Upper lobe of left lung (tissue), 6 donors: ENCODE measurements around the gene ZEB1. TPM values are rescaled to one million over a fixed set of nuclear protein-coding genes. Genes with fewer than 3 reads are reported as not detected.
A peak's percentile ranks its signal among the peaks of the same experiment; 100 is the strongest.

Experiments
- ATAC-seq, 2 donors: fragments of 200-7000 bp; cut with Tn5 transposase; one replicate each; pipeline ENCODE4 v1.9.1; 2022; ENCODE audit warnings: mild to moderate bottlenecking in 2 of 2, moderate library complexity in 2 of 2; ENCODE audit not compliant: low FRiP score in 2 of 2
- DNase-seq, 2 donors: peaks; one replicate each; pipeline ENCODE4 v3.0.0-alpha.2; 2019 to 2020
- H3K27ac ChIP-seq, 4 donors: fragments of 200-600 bp; sonication (generic); one replicate each; pipeline ENCODE4 v1.5.1; 2016 to 2019
- H3K27me3 ChIP-seq, 4 donors: fragments of 200-600 bp; sonication (generic); one replicate each; pipeline ENCODE4 v1.5.1; 2017 to 2019
- H3K36me3 ChIP-seq, 4 donors: fragments of 200-600 bp; sonication (generic); one replicate each; pipeline ENCODE4 v1.5.1; 2016 to 2019
- H3K4me1 ChIP-seq, 4 donors: fragments of 200-600 bp; sonication (generic); one replicate each; pipeline ENCODE4 v1.5.1; 2018 to 2019
- H3K4me3 ChIP-seq, 4 donors: fragments of 200-600 bp; sonication (generic); one replicate each; pipeline ENCODE4 v1.5.1; 2017 to 2019; ENCODE audit warnings: mild to moderate bottlenecking in 2 of 4, moderate library complexity in 1 of 4
- H3K9me3 ChIP-seq, 4 donors: fragments of 200-600 bp; sonication (generic); one replicate each; pipeline ENCODE4 v1.5.1; 2018 to 2019
- CTCF ChIP-seq, 6 experiments: fragments of 450-650 bp in 4 of 6; fragments of 200-600 bp in 2 of 6; sonication (generic) in 2 of 6; IDR thresholded peaks; one replicate each; pipeline ENCODE4 v1.5.1; 2016 to 2019; ENCODE audit warnings: antibody characterized with exemption in 6 of 6
- EP300 ChIP-seq, 4 donors: sonication (generic); formaldehyde crosslinking; IDR thresholded peaks; one replicate each; pipeline ENCODE4 v1.5.1; 2017; ENCODE audit warnings: antibody characterized with exemption in 4 of 4, control low read depth in 2 of 4
- POLR2A ChIP-seq, 4 donors: fragments of 450-650 bp; IDR thresholded peaks; one replicate each; pipeline ENCODE4 v1.5.1; 2016 to 2017; ENCODE audit warnings: antibody characterized with exemption in 4 of 4, mild to moderate bottlenecking in 2 of 4
- POLR2AphosphoS5 ChIP-seq, 2 donors: sonication (generic); formaldehyde crosslinking; IDR thresholded peaks; one replicate each; pipeline ENCODE4 v1.5.1; 2017; ENCODE audit warnings: antibody characterized with exemption in 2 of 2
- WGBS, 2 donors: methylation state at CpG; one replicate each; pipeline ENCODE4 v1.1.5; 2017 to 2018; 5-methylcytosine and 5-hydroxymethylcytosine counted together
- total RNA-seq, 6 donors: library from RNA; depleted of rRNA in 4 of 6; stranded (reverse); fragments of >200 nt in 4 of 6; gene quantifications; one replicate each; pipeline versions ENCODE4 v1.1.0 to v1.2.1, GENCODE V29; 2016 to 2021
- donor health status: DM: no; HTN: no; CAD: no; lungs with moderate emphysema.
- donor health status: DM: no; HTN: yes; CAD: no; lungs with severe emphysema.

ZEB1 gene
- total RNA-seq, 6 donors from 2014 or later, result 17.8 to 46.1 (median 32.6) TPM

- DNase-seq, result no peak
- no peak overlapping the region for H3K27ac ChIP-seq
- H3K9me3 ChIP-seq, result peaks cover 2 to 7% (median 3%) of the 10 kb centered on the region in 4 donors
- no peak overlapping the region for H3K4me3 ChIP-seq
- no peaks in the 10 kb centered on the region for H3K4me1 ChIP-seq
- no peaks in the 10 kb centered on the region for H3K27me3 ChIP-seq
- peaks cover 0 to 30% (median 2%) of the 10 kb centered on the region in 4 donors for H3K36me3 ChIP-seq
- no peak for TF ChIP-seq POLR2AphosphoS5 (IDR thresholded peaks at IDR 0.05)
- TF ChIP-seq POLR2A (IDR thresholded peaks at IDR 0.05), result no peak
- TF ChIP-seq EP300 (IDR thresholded peaks at IDR 0.05), result no peak
- TF ChIP-seq CTCF (IDR thresholded peaks at IDR 0.05), result no peak
- no peak for ATAC-seq
Measured at GRCh38 chr10:31458974-31459373, 140.0 kb downstream of the ZEB1 start.

GRCh38 chr10:31460242-31460641 lies 141.2 kb downstream of the ZEB1 start:
- Histone ChIP-seq H3K27me3 (no peaks in the 10 kb centered on the region), H3K4me3 (no peak overlapping the region), H3K27ac (no peak overlapping the region), H3K9me3 (peaks cover 6 to 18% (median 14%) of the 10 kb centered on the region in 4 donors), H3K36me3 (peaks cover 0 to 34% (median 2%) of the 10 kb centered on the region in 4 donors), H3K4me1 (no peaks in the 10 kb centered on the region)
- DNase-seq, result no peak
- 84 to 87% methylated on average over 2 of the region's 2 CpGs for WGBS, 2 donors
- TF ChIP-seq POLR2A (IDR thresholded peaks at IDR 0.05) (no peak), EP300 (IDR thresholded peaks at IDR 0.05) (no peak), CTCF (IDR thresholded peaks at IDR 0.05) (no peak), POLR2AphosphoS5 (IDR thresholded peaks at IDR 0.05) (no peak)
- no peak for ATAC-seq

- H3K27me3 ChIP-seq, result no peaks in the 10 kb centered on the region
- DNase-seq, result no peak
- H3K4me1 ChIP-seq, result no peaks in the 10 kb centered on the region
- 93 to 94% methylated on average over 2 of the region's 2 CpGs for WGBS, 2 donors
- TF ChIP-seq POLR2A (IDR thresholded peaks at IDR 0.05), result no peak
- peaks cover 6 to 18% (median 14%) of the 10 kb centered on the region in 4 donors for H3K9me3 ChIP-seq
- no peak overlapping the region for H3K27ac ChIP-seq
- no peak overlapping the region for H3K4me3 ChIP-seq
- no peak for ATAC-seq
- peaks cover 0 to 52% (median 8%) of the 10 kb centered on the region in 4 donors for H3K36me3 ChIP-seq
Measured at GRCh38 chr10:31464552-31464951, 145.5 kb downstream of the ZEB1 start.

- no peak overlapping the region for H3K27ac ChIP-seq
- H3K36me3 ChIP-seq, result peaks cover 0 to 48% (median 8%) of the 10 kb centered on the region in 4 donors
- TF ChIP-seq POLR2AphosphoS5 (IDR thresholded peaks at IDR 0.05), result no peak
- no peak for TF ChIP-seq POLR2A (IDR thresholded peaks at IDR 0.05)
- TF ChIP-seq EP300 (IDR thresholded peaks at IDR 0.05), result no peak
- no peak for TF ChIP-seq CTCF (IDR thresholded peaks at IDR 0.05)
- ATAC-seq, result no peak
- no peaks in the 10 kb centered on the region for H3K27me3 ChIP-seq
- DNase-seq, result no peak
- H3K4me1 ChIP-seq, result no peaks in the 10 kb centered on the region
- H3K4me3 ChIP-seq, result no peak overlapping the region
- WGBS, 2 donors, result 63 to 81% methylated on average over 1 of the region's 1 CpG
- peaks cover 6 to 18% (median 14%) of the 10 kb centered on the region in 4 donors for H3K9me3 ChIP-seq
Measured at GRCh38 chr10:31466313-31466712, 147.3 kb downstream of the ZEB1 start.

- ATAC-seq, result peak; percentile 16 to 73
Measured at GRCh38 chr10:31467791-31468535, 148.9 kb downstream of the ZEB1 start.

More at GRCh38 chr10:31467791-31468535, 148.9 kb downstream of the ZEB1 start:
- Histone ChIP-seq H3K27me3 (no peaks in the 10 kb centered on the region), H3K27ac (no peak overlapping the region), H3K9me3 (peaks cover 6 to 18% (median 14%) of the 10 kb centered on the region in 4 donors), H3K36me3 (peaks cover 0 to 31% (median 6%) of the 10 kb centered on the region in 4 donors), H3K4me1 (no peaks in the 10 kb centered on the region), H3K4me3 (no peak overlapping the region)
- DNase-seq, result peak in 1 of 2 donors; percentile 51
- TF ChIP-seq POLR2A (IDR thresholded peaks at IDR 0.05), result no peak
- peak; percentile 29 to 80 (median 56) for TF ChIP-seq CTCF (IDR thresholded peaks at IDR 0.05)
- 77 to 81% methylated on average over 3 to 4 of the region's 4 CpGs for WGBS, 2 donors
